Endothelial cell of umbilical vein (primary cell): ENCODE results near the gene PLEKHG4. TPM values are rescaled to one million over a fixed set of nuclear protein-coding genes. Genes with fewer than 3 reads are reported as not detected.
A peak's percentile ranks its signal among the peaks of the same experiment; 100 is the strongest.

Experiments used
- BruUV-seq: library from RNA; stranded (reverse); fragments of 400-500 nt; replicated peaks from 2 replicates; lab custom pipeline; 2021; lab: Mats Ljungman, UMichigan
- CTCF ChIA-PET: fragments of 300-600, 350-600 bp; sonication (Branson Sonifier 250); formaldehyde crosslinking; loops from one replicate; lab custom pipeline; 2021; ENCODE audit warnings: antibody characterized with exemption, inconsistent platforms; lab: Charles Lee
- POLR2A ChIA-PET: fragments of 300-600, 350-600 bp; sonication (Branson Sonifier 250); formaldehyde crosslinking; loops from one replicate; lab custom pipeline; 2021; ENCODE audit warnings: antibody characterized with exemption, inconsistent platforms; lab: Charles Lee
- DNase-seq: peaks from one replicate; pipeline ENCODE4 v3.0.0-alpha.2; 2011; ENCODE audit warnings: low read depth, low spot score
- FAIRE-seq: peaks from 2 replicates; lab custom pipeline; 2011; peaks lifted over from hg19 to GRCh38; lab: Jason Lieb, UNC
- H2AFZ ChIP-seq: 2 replicates; pipeline ENCODE4 v1.6.0; 2012; ENCODE audit warnings: low read depth, low read length, control low read depth, inconsistent platforms
- H3K27ac ChIP-seq: 2 replicates; pipeline ENCODE4 v1.5.1; 2011; ENCODE audit warnings: low read depth, mild to moderate bottlenecking, control low read depth, low read length, moderate library complexity; ENCODE audit not compliant: insufficient read depth
- H3K27me3 ChIP-seq, 2 experiments: 2 replicates each; pipeline versions ENCODE4 v1.6.0 to v1.6.1; 2011; ENCODE audit warnings: low read length in 2 of 2, mixed read lengths in 1 of 2; ENCODE audit not compliant: control insufficient read depth in 2 of 2, insufficient read depth in 2 of 2
- H3K36me3 ChIP-seq, 2 experiments: 2 replicates in 1 of 2; 3 replicates in 1 of 2; pipeline ENCODE4 v1.5.1; 2011; ENCODE audit warnings: low read length in 2 of 2, mild to moderate bottlenecking in 1 of 2, moderate library complexity in 1 of 2; ENCODE audit not compliant: control insufficient read depth in 2 of 2, insufficient read depth in 2 of 2; ENCODE audit errors: extremely low read depth in 1 of 2
- H3K4me1 ChIP-seq: 3 replicates; pipeline ENCODE4 v1.5.1; 2011; ENCODE audit warnings: mild to moderate bottlenecking, low read length; ENCODE audit not compliant: control insufficient read depth, insufficient read depth; ENCODE audit errors: extremely low read depth
- H3K4me2 ChIP-seq: 2 replicates; pipeline ENCODE4 v1.6.1; 2011; ENCODE audit warnings: low read length, control low read depth, mixed read lengths; ENCODE audit not compliant: insufficient read depth
- H3K4me3 ChIP-seq, 3 experiments: fragments of 200-600 bp in 1 of 3; sonication (generic), shearing (Covaris generic) in 1 of 3; replicated peaks in 1 of 3; 2 replicates each; pipeline ENCODE4 v1.5.1; 2011 to 2016; ENCODE audit warnings: control low read depth in 3 of 3, low read length in 3 of 3, mild to moderate bottlenecking in 2 of 3, inconsistent platforms in 1 of 3, low read depth in 1 of 3, moderate library complexity in 1 of 3; ENCODE audit not compliant: insufficient read depth in 1 of 3
- H3K79me2 ChIP-seq: 2 replicates; pipeline ENCODE4 v1.6.0; 2012; ENCODE audit warnings: low read length, inconsistent platforms; ENCODE audit not compliant: control insufficient read depth, insufficient read depth
- H3K9ac ChIP-seq: replicated peaks from 2 replicates; pipeline ENCODE3; 2011; ENCODE audit warnings: low read length, control low read depth; ENCODE audit not compliant: insufficient read depth; ENCODE audit errors: extremely low read depth
- H3K9me1 ChIP-seq: replicated peaks from 3 replicates; pipeline ENCODE4 v1.6.0; 2011; ENCODE audit warnings: mild to moderate bottlenecking, low read length; ENCODE audit not compliant: control insufficient read depth, insufficient read depth; ENCODE audit errors: extremely low read depth
- H3K9me3 ChIP-seq: replicated peaks from 2 replicates; pipeline ENCODE4 v1.5.1; 2012; ENCODE audit warnings: low read length, inconsistent platforms; ENCODE audit not compliant: control insufficient read depth, insufficient read depth
- H4K20me1 ChIP-seq: replicated peaks from 2 replicates; pipeline ENCODE3; 2011; ENCODE audit warnings: mild to moderate bottlenecking, low read length; ENCODE audit not compliant: control insufficient read depth, insufficient read depth; ENCODE audit errors: extremely low read depth
- FOS ChIP-seq: IDR thresholded peaks from 2 replicates; pipeline ENCODE4 v1.6.1; 2011; ENCODE audit warnings: mild to moderate bottlenecking, low read length, moderate library complexity, borderline replicate concordance; ENCODE audit not compliant: insufficient read depth
- JUN ChIP-seq: IDR thresholded peaks from 2 replicates; pipeline ENCODE4 v1.6.1; 2011; ENCODE audit warnings: borderline replicate concordance, low read depth; ENCODE audit not compliant: insufficient read length, insufficient read depth
- MYC ChIP-seq: IDR thresholded peaks from one replicate; pipeline ENCODE4 v1.6.1; 2011; ENCODE audit warnings: mild to moderate bottlenecking, low read depth, low read length
- POLR2AphosphoS5 ChIP-seq: IDR thresholded peaks from 2 replicates; pipeline ENCODE4 v1.6.1; 2012; ENCODE audit warnings: low read depth, mild to moderate bottlenecking, control low read depth, low read length, moderate library complexity; ENCODE audit not compliant: insufficient read depth
- dilution Hi-C: fragments of 300-500 bp; cut with MboI; formaldehyde crosslinking; loops from one replicate; pipeline ENCODE4 v1.15.0; 2019; ENCODE audit warnings: low sequenced_read_pairs; ENCODE audit not compliant: extremely low pct_ligation_motif_present
- intact Hi-C: fragments of 100-400 bp; cut with micrococcal nuclease; formaldehyde crosslinking; loops from one replicate; pipeline ENCODE4 v1.10.0; 2022
- polyA plus RNA-seq, 4 experiments: library from polyadenylated mRNA; depleted of rRNA in 3 of 4; stranded (reverse) in 3 of 4; unstranded in 1 of 4; fragments of >200 nt; gene quantifications; 2 replicates each; pipeline versions ENCODE4 v1.2.1 to v1.2.3, GENCODE V29; 2011 to 2012; ENCODE audit warnings: missing spikeins in 1 of 4
- total RNA-seq: library from RNA; stranded (reverse); gene quantifications from 2 replicates; pipeline ENCODE4 v1.2.3, GENCODE V29; 2021

PLEKHG4 gene
- total and polyA plus RNA-seq, 2 donors (not counting 3 experiments of a cell fraction or from before 2014, with no cell fraction given), result 26.6 to 34.8 TPM

GRCh38 chr16:67257486-67258160 lies 21.7 kb upstream of the PLEKHG4 start:
- intact Hi-C loops, result loop anchor here (1.0 kb wide), 1 partner anchor 11 kb away; no protein-coding TSS in a partner anchor

GRCh38 chr16:67258161-67258835 lies 21.0 kb upstream of the PLEKHG4 start:
- H3K4me3 ChIP-seq, result no peak overlapping the region
- intact Hi-C loops, result loop anchor here (1.0 kb wide), 1 partner anchor 12 kb away; no protein-coding TSS in a partner anchor
- CTCF ChIA-PET, result interaction anchor here (0.5 to 3.3 kb wide), 11 partner anchors 9 to 170 kb away, joined by 3 to 65 read pairs (median 4); partner anchors contain the start of gene SLC9A5

More at GRCh38 chr16:67257486-67258160, 21.7 kb upstream of the PLEKHG4 start:
- dilution Hi-C loops, result no loop called here
- no peak for DNase-seq
- Histone ChIP-seq H3K36me3 (no peaks in the 10 kb centered on the region), H3K27ac (peak overlapping the region; percentile 13), H3K9me3 (no peaks in the 10 kb centered on the region), H3K4me3 (no peak overlapping the region), H3K27me3 (no peaks in the 10 kb centered on the region), H3K9ac (no peak overlapping the region), H3K79me2 (no peaks in the 10 kb centered on the region), H2AFZ (no peak overlapping the region), H3K4me1 (peaks cover 4% of the 10 kb centered on the region), H4K20me1 (no peaks in the 10 kb centered on the region), H3K9me1 (no peaks in the 10 kb centered on the region), H3K4me2 (no peak overlapping the region)
- FAIRE-seq, result no peak
- BruUV-seq, result no TSS peak
- TF ChIP-seq JUN, result no peak
- TF ChIP-seq MYC, result no peak
- ChIA-PET CTCF (interaction anchor here (1.1 to 3.3 kb wide), 7 partner anchors 9 to 170 kb away, joined by 3 to 65 read pairs (median 4); partner anchors contain the start of gene SLC9A5), POLR2A (interaction anchor here (0.6 to 1.1 kb wide), 2 partner anchors 10 to 56 kb away, joined by 3 read pairs; no protein-coding TSS in a partner anchor)

More at GRCh38 chr16:67258161-67258835, 21.0 kb upstream of the PLEKHG4 start:
- Histone ChIP-seq H3K79me2 (no peaks in the 10 kb centered on the region), H3K9ac (no peak overlapping the region), H2AFZ (no peak overlapping the region), H3K9me1 (no peaks in the 10 kb centered on the region), H3K36me3 (no peaks in the 10 kb centered on the region), H3K4me2 (no peak overlapping the region), H3K9me3 (no peaks in the 10 kb centered on the region), H3K4me1 (peaks cover 4% of the 10 kb centered on the region), H3K27ac (peak overlapping the region; percentile 13), H3K27me3 (no peaks in the 10 kb centered on the region), H4K20me1 (no peaks in the 10 kb centered on the region)
- TF ChIP-seq FOS (no peak), POLR2AphosphoS5 (peak; percentile 69)
- POLR2A ChIA-PET, result interaction anchor here (0.6 to 1.1 kb wide), 3 partner anchors 11 to 189 kb away, joined by 3 read pairs; no protein-coding TSS in a partner anchor
- FAIRE-seq (peak; percentile 91), DNase-seq (peak; percentile 94)
- dilution Hi-C loops, result no loop called here
- no TSS peak for BruUV-seq
